Left renal pelvis (tissue), 4 donors: ENCODE measurements around the gene PPP1R37. TPM values are rescaled to one million over a fixed set of nuclear protein-coding genes. Genes with fewer than 3 reads are reported as not detected.

ENCODE experiments used
- DNase-seq, 4 donors: peaks; one replicate each; pipeline ENCODE4 v3.0.0-alpha.2; 2013; ENCODE audit warnings: low read depth in 4 of 4, low spot score in 3 of 4
- polyA plus RNA-seq, 4 donors: library from polyadenylated mRNA; unstranded; fragments of 120-200 nt; gene quantifications; one replicate each; pipeline ENCODE4 v1.2.1, GENCODE V29; 2013; ENCODE audit not compliant: insufficient read length in 4 of 4

The PPP1R37 gene
- polyA plus RNA-seq, 4 donors, result 15.2 to 38.9 (median 26.5) TPM

GRCh38 chr19:45070214-45070613 lies 22.8 kb upstream of the PPP1R37 start:
- DNase-seq, result no peak

- no peak for DNase-seq
These were observed 22.0 kb upstream of the PPP1R37 start for GRCh38 chr19:45070861-45071544.

- DNase-seq, result no peak
These were observed 21.4 kb upstream of the PPP1R37 start for GRCh38 chr19:45071545-45071938.

- DNase-seq, result no peak
These were observed 20.8 kb upstream of the PPP1R37 start for GRCh38 chr19:45071969-45072790.

DNA sequence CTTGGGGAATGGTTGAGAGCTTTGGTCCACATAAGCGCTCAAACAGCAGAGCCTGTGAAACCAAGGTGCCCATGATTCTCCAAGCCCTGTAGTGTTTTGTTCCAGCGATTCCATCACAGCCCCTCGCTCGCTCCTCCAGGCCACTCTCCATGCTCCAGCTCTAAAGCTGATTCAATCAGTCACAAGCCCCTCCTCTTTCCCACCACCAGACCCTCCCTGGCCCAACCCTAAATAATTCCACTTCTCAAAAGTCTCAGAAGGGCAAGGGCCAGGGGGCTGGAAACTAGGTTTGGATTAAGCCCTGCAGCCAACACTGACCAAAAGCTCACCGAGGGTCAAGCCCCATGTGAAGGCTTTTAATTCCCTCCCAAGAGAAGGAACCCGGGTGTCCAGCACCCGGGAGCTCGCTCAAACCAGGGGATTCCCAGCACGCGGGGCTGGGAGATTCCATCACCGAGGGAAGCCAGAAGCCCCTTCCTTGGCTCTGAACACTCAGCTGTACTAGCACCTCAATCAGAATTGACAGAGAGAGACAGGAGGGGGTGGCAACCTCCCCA lies 18.2 kb upstream of the PPP1R37 start:
- DNase-seq, result no peak

GRCh38 chr19:45075301-45076028 lies 17.5 kb upstream of the PPP1R37 start:
- DNase-seq, result no peak

DNA sequence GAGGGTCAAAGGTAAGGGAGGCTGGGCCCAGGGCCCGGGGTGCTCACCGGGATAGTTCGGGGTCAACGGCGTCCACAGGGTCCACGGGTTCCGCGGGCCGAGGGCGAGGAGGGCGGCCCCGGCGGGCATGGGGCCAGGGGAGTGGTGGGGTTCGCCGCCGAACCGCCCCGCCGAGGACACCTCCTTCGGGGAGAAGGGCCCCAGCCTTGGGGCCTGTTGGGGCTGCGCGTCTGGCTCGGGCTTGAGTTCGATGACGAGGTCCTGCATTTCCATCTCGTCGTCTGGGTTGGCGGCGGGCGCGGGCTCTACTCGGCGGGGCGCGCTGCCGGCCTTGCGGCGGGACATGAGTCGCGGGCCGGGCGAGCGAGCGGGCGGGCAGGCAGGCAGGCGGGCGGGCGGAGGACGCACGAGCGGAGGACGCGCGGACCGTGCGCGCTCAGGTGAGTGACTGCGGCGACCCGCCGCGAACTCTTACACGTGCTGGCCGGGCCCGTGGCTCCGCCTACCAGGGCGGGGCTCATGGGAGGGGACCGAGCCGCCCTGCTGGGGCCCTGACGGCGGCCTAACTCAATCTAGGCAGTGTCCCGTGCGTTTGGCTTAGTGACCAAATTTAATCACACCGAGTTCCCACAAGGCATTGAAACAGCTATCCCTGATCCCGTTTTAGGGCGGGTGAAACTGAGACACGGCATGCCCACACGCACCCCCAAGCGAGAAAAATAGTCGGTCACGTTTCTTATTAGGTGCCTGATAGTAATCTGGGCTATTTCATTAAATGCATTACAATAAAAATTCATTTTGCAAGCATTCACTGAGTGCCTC lies 16.7 kb upstream of the PPP1R37 start, which contains the start of gene ZNF296:
Gene ZNF296 (minus strand): TSS at position 450 of the 822 bp plus-strand sequence. CDS start 105 bp downstream, at position 345.
- no peak for DNase-seq

GRCh38 chr19:45076851-45077730 lies 15.9 kb upstream of the PPP1R37 start:
- no peak for DNase-seq

DNA sequence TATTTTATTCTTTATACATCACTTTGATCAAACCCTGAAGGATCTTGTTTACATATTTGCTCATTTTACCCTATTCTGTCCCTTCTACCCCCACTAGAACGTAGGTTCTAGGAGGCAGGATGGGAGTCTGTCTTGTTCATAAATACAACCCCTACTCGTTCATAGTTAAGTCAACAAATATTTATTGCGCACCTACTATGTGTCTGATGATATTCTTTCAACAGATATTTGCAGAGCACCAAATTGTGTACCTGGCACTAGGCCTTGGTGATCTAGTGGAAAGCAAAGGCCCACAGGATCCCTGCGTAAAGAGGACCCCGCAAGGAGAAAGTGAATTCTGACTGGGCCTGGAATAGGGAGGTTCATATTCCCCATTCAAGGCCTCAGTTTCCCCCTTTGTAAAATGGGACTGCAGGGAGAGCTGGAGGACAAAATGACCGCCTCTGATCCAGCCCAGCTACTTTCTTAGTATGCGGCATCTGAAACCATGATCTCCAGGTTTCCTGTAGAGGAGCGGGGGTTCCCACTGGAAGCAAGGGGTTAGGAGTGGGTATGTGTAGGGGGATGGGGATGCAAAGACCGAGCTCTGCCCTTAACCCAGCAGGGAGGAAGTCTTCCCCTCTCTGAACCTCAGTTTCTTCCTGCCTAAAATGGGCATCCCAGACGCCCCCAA lies 14.5 kb upstream of the PPP1R37 start:
- no peak for DNase-seq

GRCh38 chr19:45079063-45079910 lies 13.7 kb upstream of the PPP1R37 start, which contains the start of gene GEMIN7:
Gene GEMIN7, plus strand, starts transcription at chr19:45079260. Its CDS starts 10,855 bp downstream, at chr19:45090115.
- no peak for DNase-seq

DNA sequence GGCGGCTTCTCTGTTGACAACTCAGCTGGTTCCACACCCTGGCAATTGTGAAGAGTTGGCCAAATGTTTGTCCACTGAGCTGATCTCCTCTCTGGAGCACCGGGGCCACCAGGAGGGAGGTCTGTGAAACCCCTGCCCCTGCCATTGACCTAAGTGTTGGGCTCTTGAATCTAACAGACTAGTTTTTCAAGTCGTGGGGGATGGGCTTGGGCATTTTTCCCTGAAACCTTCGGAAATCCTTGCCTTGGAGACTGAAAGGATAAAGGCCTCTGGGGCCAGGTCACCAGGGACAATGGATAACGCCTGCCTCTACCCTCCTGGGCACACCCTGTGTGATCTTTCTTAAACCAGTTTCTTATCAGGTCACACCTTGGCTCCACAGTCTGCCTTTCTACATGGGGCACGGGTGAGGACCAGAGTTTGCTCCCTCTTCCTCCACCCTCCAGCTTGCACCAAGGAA lies 13.0 kb upstream of the PPP1R37 start:
- no peak for DNase-seq

- DNase-seq, result no peak
These were observed 10.8 kb upstream of the PPP1R37 start for GRCh38 chr19:45082170-45082569.

GRCh38 chr19:45086480-45086879 lies 6.5 kb upstream of the PPP1R37 start:
- no peak for DNase-seq

DNA sequence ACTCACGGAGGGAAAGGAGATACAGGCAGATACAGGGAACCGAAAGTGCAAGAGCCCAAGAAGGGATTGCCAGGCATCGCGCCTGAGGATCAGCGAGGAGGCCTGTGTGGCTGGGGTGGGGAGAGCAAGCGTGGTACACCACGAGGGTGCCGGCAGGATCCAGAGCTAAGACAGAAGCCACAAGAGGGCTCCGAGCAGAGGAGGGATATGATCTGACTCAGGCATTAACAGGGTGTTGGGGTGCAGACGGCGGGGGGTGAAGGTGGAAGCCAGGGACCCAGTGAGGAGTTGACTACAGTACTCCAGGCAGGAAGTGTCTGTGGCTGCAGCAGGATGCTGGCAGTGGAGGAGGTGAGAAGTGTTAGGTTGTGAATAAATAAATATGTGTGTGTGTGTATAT lies 5.4 kb upstream of the PPP1R37 start:
- no peak for DNase-seq

DNA sequence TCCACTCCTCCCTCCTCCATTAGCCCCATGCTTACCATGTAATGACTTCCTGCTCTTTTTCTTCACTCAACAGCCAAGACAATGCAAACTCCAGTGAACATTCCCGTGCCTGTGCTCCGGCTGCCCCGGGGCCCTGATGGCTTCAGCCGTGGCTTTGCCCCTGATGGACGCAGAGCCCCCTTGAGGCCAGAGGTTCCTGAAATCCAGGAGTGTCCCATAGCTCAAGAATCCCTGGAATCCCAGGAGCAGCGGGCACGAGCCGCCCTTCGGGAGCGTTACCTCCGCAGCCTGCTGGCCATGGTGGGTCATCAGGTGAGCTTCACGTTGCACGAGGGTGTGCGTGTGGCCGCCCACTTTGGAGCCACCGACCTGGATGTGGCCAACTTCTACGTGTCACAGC lies 2.9 kb upstream of the PPP1R37 start:
- no peak for DNase-seq

GRCh38 chr19:45090606-45091005 lies 2.4 kb upstream of the PPP1R37 start:
- no peak for DNase-seq
